Progenitor cell of endocrine pancreas (in vitro differentiated cells): Measurements from ENCODE around the gene ATG7. TPM values are rescaled to one million over a fixed set of nuclear protein-coding genes. Genes with fewer than 3 reads are reported as not detected.

ENCODE experiments used
- DNase-seq: peaks from one replicate; pipeline ENCODE4 v3.0.0; 2021; ENCODE audit warnings: low spot score; ENCODE audit not compliant: unreplicated experiment
- H3K27ac Mint-ChIP-seq: 2 replicates; pipeline ENCODE4 v1.8.0; 2021; ENCODE audit warnings: mild to moderate bottlenecking, moderate library complexity, mixed read lengths
- H3K27me3 Mint-ChIP-seq: 2 replicates; pipeline ENCODE4 v1.8.0; 2021; ENCODE audit warnings: mixed read lengths
- H3K36me3 Mint-ChIP-seq: 2 replicates; pipeline ENCODE4 v1.8.0; 2022; ENCODE audit warnings: mixed read lengths; ENCODE audit not compliant: insufficient read depth
- H3K4me1 Mint-ChIP-seq: 2 replicates; pipeline ENCODE4 v1.8.0; 2021; ENCODE audit warnings: low read depth, mixed read lengths
- H3K4me3 Mint-ChIP-seq: 2 replicates; pipeline ENCODE4 v1.8.0; 2021; ENCODE audit warnings: low read depth, mild to moderate bottlenecking, moderate library complexity, mixed read lengths
- H3K9me3 Mint-ChIP-seq: 2 replicates; pipeline ENCODE4 v1.8.0; 2021; ENCODE audit warnings: low read depth, mixed read lengths
- total RNA-seq: library from RNA; stranded (reverse); gene quantifications from 2 replicates; pipeline ENCODE4 v1.2.1, GENCODE V29; 2021
- TF ChIP-seq, protein P1 (sequence below): fragments of 200-600 bp; sonication (generic); IDR thresholded peaks from one replicate; pipeline ENCODE4 v1.5.0; 2021; ENCODE audit warnings: antibody characterized with exemption, mild to moderate bottlenecking; ENCODE audit not compliant: unreplicated experiment

ATG7 gene
- total RNA-seq, 1 donor from 2014 or later = 29.1 TPM

DNA sequence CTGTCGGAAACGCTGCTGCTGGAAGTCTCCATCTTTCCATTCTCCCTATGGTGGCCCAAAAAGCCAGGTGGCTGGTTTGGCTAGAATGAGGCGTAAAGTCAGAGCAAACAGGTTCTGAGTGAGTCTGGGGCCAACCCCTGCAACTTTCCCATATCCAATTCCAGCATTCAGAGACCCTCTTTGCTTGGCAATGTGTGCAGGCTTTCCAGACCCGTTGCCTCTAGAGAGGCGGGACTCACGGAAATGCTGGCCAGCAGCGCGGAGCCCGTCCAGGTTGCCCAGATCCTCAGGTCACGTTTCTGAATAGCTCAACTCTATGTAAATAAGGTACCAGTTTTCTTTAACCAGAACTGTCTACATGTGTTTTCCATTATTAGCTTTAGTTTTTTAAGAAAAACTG lies 303.5 kb downstream of the ATG7 start:
- peak overlapping the region; percentile 66 for H3K27ac Mint-ChIP-seq
- H3K36me3 Mint-ChIP-seq = peaks cover 10% of the 10 kb centered on the region

GRCh38 chr3:11576453-11576852 lies 304.3 kb downstream of the ATG7 start:
- H3K4me1 Mint-ChIP-seq = peaks cover 13% of the 10 kb centered on the region
- TF ChIP-seq, protein P1, sequence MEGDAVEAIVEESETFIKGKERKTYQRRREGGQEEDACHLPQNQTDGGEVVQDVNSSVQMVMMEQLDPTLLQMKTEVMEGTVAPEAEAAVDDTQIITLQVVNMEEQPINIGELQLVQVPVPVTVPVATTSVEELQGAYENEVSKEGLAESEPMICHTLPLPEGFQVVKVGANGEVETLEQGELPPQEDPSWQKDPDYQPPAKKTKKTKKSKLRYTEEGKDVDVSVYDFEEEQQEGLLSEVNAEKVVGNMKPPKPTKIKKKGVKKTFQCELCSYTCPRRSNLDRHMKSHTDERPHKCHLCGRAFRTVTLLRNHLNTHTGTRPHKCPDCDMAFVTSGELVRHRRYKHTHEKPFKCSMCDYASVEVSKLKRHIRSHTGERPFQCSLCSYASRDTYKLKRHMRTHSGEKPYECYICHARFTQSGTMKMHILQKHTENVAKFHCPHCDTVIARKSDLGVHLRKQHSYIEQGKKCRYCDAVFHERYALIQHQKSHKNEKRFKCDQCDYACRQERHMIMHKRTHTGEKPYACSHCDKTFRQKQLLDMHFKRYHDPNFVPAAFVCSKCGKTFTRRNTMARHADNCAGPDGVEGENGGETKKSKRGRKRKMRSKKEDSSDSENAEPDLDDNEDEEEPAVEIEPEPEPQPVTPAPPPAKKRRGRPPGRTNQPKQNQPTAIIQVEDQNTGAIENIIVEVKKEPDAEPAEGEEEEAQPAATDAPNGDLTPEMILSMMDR = no peak
- no peak overlapping the region for H3K4me3 Mint-ChIP-seq
- DNase-seq = no peak
- no peaks in the 10 kb centered on the region for H3K27me3 Mint-ChIP-seq
- H3K36me3 Mint-ChIP-seq = peaks cover 10% of the 10 kb centered on the region
- peaks cover 4% of the 10 kb centered on the region for H3K9me3 Mint-ChIP-seq
- H3K27ac Mint-ChIP-seq = peak overlapping the region; percentile 84

More for the DNA sequence above, 303.5 kb downstream of the ATG7 start:
- Mint-ChIP-seq H3K9me3 (peaks cover 4% of the 10 kb centered on the region), H3K27me3 (no peaks in the 10 kb centered on the region), H3K4me1 (peaks cover 10% of the 10 kb centered on the region), H3K4me3 (no peak overlapping the region)
- TF ChIP-seq, protein P1 = no peak
- no peak for DNase-seq

DNA sequence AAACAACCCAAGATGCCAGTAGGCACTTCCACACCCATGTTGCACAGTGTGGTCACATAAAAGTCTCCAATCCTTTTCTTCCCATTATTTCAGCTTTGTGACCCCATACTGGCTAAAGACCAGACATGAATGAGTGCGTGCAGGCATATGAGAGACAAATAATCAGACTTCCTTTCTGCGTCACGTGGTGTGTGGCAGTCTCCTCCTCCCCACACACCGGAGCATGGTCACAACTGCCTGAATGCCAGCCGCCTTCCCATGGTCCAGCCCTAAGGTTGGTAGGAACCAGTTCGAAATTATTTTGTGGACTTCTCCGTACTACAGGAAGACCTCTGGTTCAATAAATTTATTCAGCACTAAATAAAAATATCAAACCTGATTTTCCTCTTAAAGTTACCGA lies 306.0 kb downstream of the ATG7 start:
- DNase-seq = no peak
- peaks cover 8% of the 10 kb centered on the region for H3K36me3 Mint-ChIP-seq
- TF ChIP-seq, protein P1 = no peak
- no peak overlapping the region for H3K4me3 Mint-ChIP-seq
- H3K9me3 Mint-ChIP-seq = peaks cover 4% of the 10 kb centered on the region
- H3K27ac Mint-ChIP-seq = peak overlapping the region; percentile 12
- H3K27me3 Mint-ChIP-seq = no peaks in the 10 kb centered on the region
- peaks cover 29% of the 10 kb centered on the region for H3K4me1 Mint-ChIP-seq

- Mint-ChIP-seq H3K4me1 (peaks cover 42% of the 10 kb centered on the region), H3K27me3 (no peaks in the 10 kb centered on the region), H3K4me3 (no peak overlapping the region), H3K27ac (no peak overlapping the region), H3K9me3 (peaks cover 4% of the 10 kb centered on the region), H3K36me3 (peaks cover 7% of the 10 kb centered on the region)
- no peak for DNase-seq
- TF ChIP-seq, protein P1 = no peak
Observed at GRCh38 chr3:11580645-11581044, 308.4 kb downstream of the ATG7 start.

- peak overlapping the region; percentile 97 for H3K27ac Mint-ChIP-seq
- peaks cover 4% of the 10 kb centered on the region for H3K9me3 Mint-ChIP-seq
- TF ChIP-seq, protein P1 = no peak
- H3K36me3 Mint-ChIP-seq = peaks cover 8% of the 10 kb centered on the region
- DNase-seq = no peak
- peak overlapping the region; percentile 74 for H3K4me3 Mint-ChIP-seq
- no peaks in the 10 kb centered on the region for H3K27me3 Mint-ChIP-seq
- peaks cover 43% of the 10 kb centered on the region for H3K4me1 Mint-ChIP-seq
Observed at GRCh38 chr3:11581237-11582190, 309.3 kb downstream of the ATG7 start.
